OCI-LY7 (cell line): ENCODE results near the gene PLPPR4.

Experiments used
- CTCF ChIP-seq: fragments of 200-600 bp; sonication (generic); conservative IDR thresholded peaks from 2 replicates; pipeline ENCODE4 v1.5.1; 2014; ENCODE audit warnings: mild to moderate bottlenecking, antibody characterized with exemption, low read length, moderate library complexity, mixed read lengths
- EZH2phosphoT487 ChIP-seq: fragments of 200-600 bp; sonication (generic); IDR thresholded peaks from 2 replicates; pipeline ENCODE4 v1.6.1; 2018; ENCODE audit warnings: low read depth, borderline replicate concordance, mild to moderate bottlenecking, mixed run types, antibody characterized with exemption, low read length, moderate library complexity, mixed read lengths

DNA sequence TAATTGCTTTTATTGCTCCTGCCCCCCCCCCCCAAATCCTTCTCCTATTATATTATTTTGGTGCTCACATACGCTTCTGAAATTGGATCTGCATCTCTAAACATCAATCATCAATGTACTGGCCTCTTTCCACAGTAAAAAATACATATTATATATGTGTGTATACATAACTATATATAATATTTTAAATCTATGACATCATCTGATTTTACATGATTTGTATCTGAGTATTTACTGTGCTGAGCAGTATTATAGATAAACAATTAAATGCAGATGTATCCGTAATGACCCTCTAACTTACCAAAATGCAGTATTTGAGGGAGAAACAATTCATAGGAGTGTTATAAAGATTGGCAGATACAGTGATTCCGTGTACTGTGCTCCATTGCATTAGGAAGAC lies 832 bp downstream of the PLPPR4 start:
- no peak for TF ChIP-seq CTCF
- TF ChIP-seq EZH2phosphoT487, result no peak
